ENCODE data around the gene OSBPL3. TPM values are rescaled to one million over a fixed set of nuclear protein-coding genes. Genes with fewer than 3 reads are reported as not detected.

OSBPL3 gene
- total and polyA plus RNA-seq, 7 donors: 0.60 to 6.3 (median 1.8) TPM

GRCh38 chr7:24966802-24967201 lies 13.2 kb downstream of the OSBPL3 start:
- H3K27me3 ChIP-seq: no peaks in the 10 kb centered on the region
- no peak overlapping the region for H3K27ac ChIP-seq
- H3K4me1 ChIP-seq: no peaks in the 10 kb centered on the region
- intact Hi-C loops (cut with DNase I): no loop called here
- H3K9me3 ChIP-seq: no peaks in the 10 kb centered on the region
- no peak overlapping the region for H3K4me3 ChIP-seq
- H3K36me3 ChIP-seq: no peaks in the 10 kb centered on the region
- 89 to 96% methylated on average over 1 of the region's 1 CpG for WGBS, 2 donors
- no peak for DNase-seq
- TF ChIP-seq POLR2AphosphoS5 (IDR thresholded peaks at IDR 0.05) (no peak), CTCF (IDR thresholded peaks at IDR 0.05) (no peak), POLR2A (IDR thresholded peaks at IDR 0.05) (no peak), EP300 (IDR thresholded peaks at IDR 0.05) (no peak)

GRCh38 chr7:24965831-24966708 lies 13.9 kb downstream of the OSBPL3 start:
- H3K27me3 ChIP-seq: no peaks in the 10 kb centered on the region
- no peak overlapping the region for H3K27ac ChIP-seq
- 30 to 41% methylated on average over 8 of the region's 8 CpGs for WGBS, 2 donors
- intact Hi-C loops (cut with DNase I): no loop called here
- no peaks in the 10 kb centered on the region for H3K9me3 ChIP-seq
- no peak for TF ChIP-seq POLR2A (IDR thresholded peaks at IDR 0.05)
- TF ChIP-seq CTCF (IDR thresholded peaks at IDR 0.05): no peak
- no peak for TF ChIP-seq POLR2AphosphoS5 (IDR thresholded peaks at IDR 0.05)
- TF ChIP-seq EP300 (IDR thresholded peaks at IDR 0.05): no peak
- H3K36me3 ChIP-seq: no peaks in the 10 kb centered on the region
- H3K4me3 ChIP-seq: no peak overlapping the region
- no peak for DNase-seq
- no peaks in the 10 kb centered on the region for H3K4me1 ChIP-seq

GRCh38 chr7:24964191-24964590 lies 15.8 kb downstream of the OSBPL3 start:
- H3K4me1 ChIP-seq: no peaks in the 10 kb centered on the region
- no peak overlapping the region for H3K4me3 ChIP-seq
- no peak overlapping the region for H3K27ac ChIP-seq
- intact Hi-C loops (cut with DNase I): no loop called here
- WGBS, 2 donors: 89 to 96% methylated on average over 2 of the region's 2 CpGs
- DNase-seq: no peak
- H3K27me3 ChIP-seq: no peaks in the 10 kb centered on the region
- no peaks in the 10 kb centered on the region for H3K36me3 ChIP-seq
- H3K9me3 ChIP-seq: no peaks in the 10 kb centered on the region
- no peak for TF ChIP-seq POLR2A (IDR thresholded peaks at IDR 0.05)
- no peak for TF ChIP-seq POLR2AphosphoS5 (IDR thresholded peaks at IDR 0.05)
- TF ChIP-seq EP300 (IDR thresholded peaks at IDR 0.05): no peak
- no peak for TF ChIP-seq CTCF (IDR thresholded peaks at IDR 0.05)

GRCh38 chr7:24963218-24963617 lies 16.8 kb downstream of the OSBPL3 start:
- Histone ChIP-seq H3K27ac (no peak overlapping the region), H3K4me1 (no peaks in the 10 kb centered on the region), H3K9me3 (no peaks in the 10 kb centered on the region), H3K27me3 (no peaks in the 10 kb centered on the region), H3K36me3 (no peaks in the 10 kb centered on the region), H3K4me3 (no peak overlapping the region)
- DNase-seq: peak; percentile 67
- 85 to 92% methylated on average over 2 of the region's 2 CpGs for WGBS, 2 donors
- intact Hi-C loops (cut with DNase I): no loop called here
- TF ChIP-seq EP300 (IDR thresholded peaks at IDR 0.05): no peak
- TF ChIP-seq CTCF (IDR thresholded peaks at IDR 0.05): no peak
- TF ChIP-seq POLR2A (IDR thresholded peaks at IDR 0.05): no peak
- no peak for TF ChIP-seq POLR2AphosphoS5 (IDR thresholded peaks at IDR 0.05)

Data from sigmoid colon (tissue), 7 donors.